Mesothelial cell of epicardium (in vitro differentiated cells): ENCODE measurements around the gene MTHFR. TPM values are rescaled to one million over a fixed set of nuclear protein-coding genes. Genes with fewer than 3 reads are reported as not detected.

Experiments used
- DNase-seq, 2 experiments: peaks; one replicate each; pipeline ENCODE4 v3.0.0; 2021; ENCODE audit warnings: low spot score in 2 of 2; ENCODE audit not compliant: unreplicated experiment in 2 of 2
- H3K27ac Mint-ChIP-seq: 2 replicates; pipeline ENCODE4 v1.8.0; 2021; ENCODE audit warnings: mixed read lengths
- H3K27me3 Mint-ChIP-seq: 2 replicates; pipeline ENCODE4 v1.8.0; 2021; ENCODE audit warnings: low read depth, mixed read lengths
- H3K36me3 Mint-ChIP-seq: 2 replicates; pipeline ENCODE4 v1.8.0; 2021; ENCODE audit warnings: mixed read lengths
- H3K4me1 Mint-ChIP-seq: 2 replicates; pipeline ENCODE4 v1.8.0; 2021; ENCODE audit warnings: mixed read lengths
- H3K4me3 Mint-ChIP-seq: 2 replicates; pipeline ENCODE4 v1.8.0; 2021; ENCODE audit warnings: mild to moderate bottlenecking, moderate library complexity, mixed read lengths
- H3K9me3 Mint-ChIP-seq: 2 replicates; pipeline ENCODE4 v1.8.0; 2021; ENCODE audit warnings: mixed read lengths
- total RNA-seq: library from RNA; stranded (reverse); gene quantifications from 3 replicates; pipeline ENCODE4 v1.2.1, GENCODE V29; 2021
- TF ChIP-seq, protein P1 (sequence below): fragments of 200-600 bp; sonication (generic); IDR thresholded peaks from one replicate; pipeline ENCODE4 v1.5.0; 2021; ENCODE audit warnings: antibody characterized with exemption; ENCODE audit not compliant: unreplicated experiment

The MTHFR gene
- total RNA-seq, 1 donor from 2014 or later: 39.2 TPM

DNA sequence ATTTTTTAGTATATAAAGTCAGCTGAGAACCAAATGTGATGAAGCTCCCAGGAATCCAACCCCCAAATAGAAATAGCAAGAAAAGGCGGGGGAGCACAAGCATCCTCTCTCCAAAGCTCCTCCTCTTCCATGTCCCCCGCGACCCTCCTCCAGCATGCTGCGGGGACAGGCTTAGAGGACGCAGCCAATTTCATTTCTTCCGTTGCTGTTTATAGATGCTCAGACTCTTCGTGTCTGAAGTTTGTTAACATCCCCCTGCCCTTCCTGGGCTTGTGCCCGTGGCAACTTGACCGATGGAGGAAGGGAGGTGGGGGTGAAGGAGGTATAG lies 42.6 kb upstream of the MTHFR start:
- DNase-seq: no peak
- Mint-ChIP-seq H3K4me1 (no peaks in the 10 kb centered on the region), H3K27ac (no peak overlapping the region), H3K27me3 (peaks cover 7% of the 10 kb centered on the region), H3K36me3 (peaks cover 20% of the 10 kb centered on the region), H3K9me3 (no peaks in the 10 kb centered on the region), H3K4me3 (no peak overlapping the region)
- TF ChIP-seq, protein P1, sequence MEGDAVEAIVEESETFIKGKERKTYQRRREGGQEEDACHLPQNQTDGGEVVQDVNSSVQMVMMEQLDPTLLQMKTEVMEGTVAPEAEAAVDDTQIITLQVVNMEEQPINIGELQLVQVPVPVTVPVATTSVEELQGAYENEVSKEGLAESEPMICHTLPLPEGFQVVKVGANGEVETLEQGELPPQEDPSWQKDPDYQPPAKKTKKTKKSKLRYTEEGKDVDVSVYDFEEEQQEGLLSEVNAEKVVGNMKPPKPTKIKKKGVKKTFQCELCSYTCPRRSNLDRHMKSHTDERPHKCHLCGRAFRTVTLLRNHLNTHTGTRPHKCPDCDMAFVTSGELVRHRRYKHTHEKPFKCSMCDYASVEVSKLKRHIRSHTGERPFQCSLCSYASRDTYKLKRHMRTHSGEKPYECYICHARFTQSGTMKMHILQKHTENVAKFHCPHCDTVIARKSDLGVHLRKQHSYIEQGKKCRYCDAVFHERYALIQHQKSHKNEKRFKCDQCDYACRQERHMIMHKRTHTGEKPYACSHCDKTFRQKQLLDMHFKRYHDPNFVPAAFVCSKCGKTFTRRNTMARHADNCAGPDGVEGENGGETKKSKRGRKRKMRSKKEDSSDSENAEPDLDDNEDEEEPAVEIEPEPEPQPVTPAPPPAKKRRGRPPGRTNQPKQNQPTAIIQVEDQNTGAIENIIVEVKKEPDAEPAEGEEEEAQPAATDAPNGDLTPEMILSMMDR: no peak

DNA sequence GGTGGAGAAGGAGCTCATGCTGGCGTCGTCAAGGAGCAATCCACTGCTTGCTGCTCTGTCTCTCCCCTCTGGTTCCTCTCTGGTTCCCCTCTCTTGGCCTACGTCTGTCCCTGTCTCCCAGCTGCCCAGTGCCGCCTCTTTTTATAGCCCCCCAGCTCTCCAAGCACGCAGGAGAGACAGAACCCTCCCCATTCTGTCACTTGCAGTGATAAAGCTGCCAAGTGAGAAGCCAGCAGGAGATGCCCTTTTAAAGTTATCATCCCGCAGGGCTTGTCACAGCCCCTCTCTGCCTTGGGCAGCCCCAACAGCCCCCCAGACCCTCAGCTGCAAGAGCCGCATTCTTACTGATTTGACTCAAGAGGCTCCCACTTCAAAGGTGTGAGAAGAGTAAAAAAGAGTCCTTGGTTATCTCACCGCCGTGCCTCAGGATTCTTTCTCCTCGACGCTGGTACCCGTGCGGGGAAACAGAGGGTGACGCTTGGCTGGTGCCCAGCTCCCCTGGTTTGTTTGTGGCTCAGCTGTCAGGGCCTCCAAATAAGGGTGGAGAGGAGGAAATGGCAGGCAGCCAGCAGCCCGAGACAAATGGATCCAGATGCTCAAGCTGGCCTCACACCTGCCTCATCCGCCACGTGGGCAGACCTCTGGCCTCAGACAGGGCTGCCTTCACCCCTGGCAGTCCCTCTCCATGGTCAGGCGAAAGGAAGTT lies 42.1 kb upstream of the MTHFR start, which contains the start of gene NPPA:
TSS of gene NPPA (minus strand) at position 117 of the 706 bp plus-strand sequence. CDS start at position 18, 99 bp downstream.
- Mint-ChIP-seq H3K4me1 (no peaks in the 10 kb centered on the region), H3K27ac (no peak within 1 kb of the TSS), H3K9me3 (no peaks in the 10 kb centered on the region), H3K4me3 (no peak within 1 kb of the TSS), H3K36me3 (peaks cover 20% of the 10 kb centered on the region), H3K27me3 (peaks cover 3% of the 10 kb centered on the region)
- TF ChIP-seq, protein P1: no peak
- no peak for DNase-seq

DNA sequence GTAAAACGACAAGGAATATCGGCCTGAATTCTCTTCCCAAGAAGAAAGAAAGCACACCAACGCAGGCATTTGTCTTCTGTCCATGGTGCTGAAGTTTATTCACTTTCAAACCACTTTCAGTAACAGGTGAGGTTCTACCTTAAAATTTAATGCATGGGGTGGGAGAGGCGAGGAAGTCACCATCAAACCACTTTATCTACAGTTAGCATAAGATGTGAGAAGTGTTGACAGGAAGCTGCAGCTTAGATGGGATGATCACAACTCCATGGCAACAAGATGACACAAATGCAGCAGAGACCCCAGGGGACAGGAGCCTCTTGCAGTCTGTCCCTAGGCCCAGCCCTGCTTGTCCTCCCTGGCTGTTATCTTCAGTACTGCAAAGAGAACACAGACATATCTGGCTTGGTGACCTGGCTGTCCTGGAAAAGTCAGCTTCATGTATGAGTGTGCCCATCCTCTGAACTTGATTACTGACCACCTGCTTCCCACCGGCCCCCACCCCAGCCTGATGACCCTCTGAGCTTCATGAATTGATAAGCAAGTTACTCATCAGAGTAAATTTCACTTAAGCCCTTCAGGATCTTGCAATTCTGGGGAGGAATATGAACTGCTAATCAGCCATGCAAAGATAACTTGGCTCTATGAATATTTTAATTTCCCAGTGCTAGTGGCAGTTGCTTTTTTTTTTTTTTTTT lies 40.0 kb upstream of the MTHFR start:
- Mint-ChIP-seq H3K27me3 (no peaks in the 10 kb centered on the region), H3K4me1 (peaks cover 15% of the 10 kb centered on the region), H3K36me3 (peaks cover 29% of the 10 kb centered on the region), H3K4me3 (no peak overlapping the region), H3K27ac (no peak overlapping the region), H3K9me3 (no peaks in the 10 kb centered on the region)
- TF ChIP-seq, protein P1: no peak
- DNase-seq: no peak

DNA sequence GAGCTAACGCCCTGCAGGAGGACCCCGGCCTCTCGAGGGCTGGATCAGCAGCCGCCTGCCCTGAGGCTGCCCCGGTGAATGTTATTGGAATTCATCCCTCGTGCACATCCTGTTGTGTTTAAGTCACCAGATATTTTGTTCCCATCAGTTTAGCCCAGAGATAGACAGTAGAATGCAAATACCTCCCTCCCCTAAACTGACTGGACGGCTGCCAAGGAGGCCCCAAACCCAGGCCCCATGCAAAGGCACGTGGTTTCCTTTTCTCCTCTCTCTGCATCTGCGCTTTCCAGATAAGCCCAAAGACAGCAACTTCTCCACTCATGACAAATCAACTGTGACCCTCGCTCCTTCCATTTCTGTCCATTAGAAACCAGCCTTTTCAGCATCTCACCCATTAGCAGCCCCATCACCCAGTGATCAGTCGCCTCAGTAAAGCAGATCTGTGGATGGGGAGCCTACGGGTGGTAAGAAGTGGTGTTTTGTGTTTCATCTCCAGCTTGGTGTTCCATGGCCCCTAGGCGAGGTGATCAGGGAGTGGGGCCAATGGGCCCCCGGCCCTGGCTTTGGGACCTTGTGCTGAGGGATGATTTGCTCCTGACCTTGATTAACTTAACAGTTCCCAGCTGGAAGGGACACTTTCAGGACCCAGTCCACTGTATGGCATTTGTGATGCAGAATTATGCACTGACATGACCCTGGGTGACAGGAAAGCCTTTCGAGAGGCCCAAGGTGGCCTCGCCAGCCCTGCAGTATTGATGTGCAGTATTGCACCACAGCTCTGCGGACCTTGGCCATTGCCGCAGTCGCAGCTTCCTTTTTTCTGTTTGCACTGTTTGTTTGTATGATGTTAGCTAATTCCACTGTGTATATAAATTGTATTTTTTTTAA lies 36.6 kb upstream of the MTHFR start:
- H3K36me3 Mint-ChIP-seq: peaks cover 31% of the 10 kb centered on the region
- TF ChIP-seq, protein P1: no peak
- peak overlapping the region; percentile 2 for H3K27ac Mint-ChIP-seq
- peaks cover 17% of the 10 kb centered on the region for H3K4me1 Mint-ChIP-seq
- peak in 1 of 2 experiments; percentile 63 for DNase-seq
- H3K4me3 Mint-ChIP-seq: no peak overlapping the region
- H3K27me3 Mint-ChIP-seq: no peaks in the 10 kb centered on the region
- H3K9me3 Mint-ChIP-seq: no peaks in the 10 kb centered on the region

DNA sequence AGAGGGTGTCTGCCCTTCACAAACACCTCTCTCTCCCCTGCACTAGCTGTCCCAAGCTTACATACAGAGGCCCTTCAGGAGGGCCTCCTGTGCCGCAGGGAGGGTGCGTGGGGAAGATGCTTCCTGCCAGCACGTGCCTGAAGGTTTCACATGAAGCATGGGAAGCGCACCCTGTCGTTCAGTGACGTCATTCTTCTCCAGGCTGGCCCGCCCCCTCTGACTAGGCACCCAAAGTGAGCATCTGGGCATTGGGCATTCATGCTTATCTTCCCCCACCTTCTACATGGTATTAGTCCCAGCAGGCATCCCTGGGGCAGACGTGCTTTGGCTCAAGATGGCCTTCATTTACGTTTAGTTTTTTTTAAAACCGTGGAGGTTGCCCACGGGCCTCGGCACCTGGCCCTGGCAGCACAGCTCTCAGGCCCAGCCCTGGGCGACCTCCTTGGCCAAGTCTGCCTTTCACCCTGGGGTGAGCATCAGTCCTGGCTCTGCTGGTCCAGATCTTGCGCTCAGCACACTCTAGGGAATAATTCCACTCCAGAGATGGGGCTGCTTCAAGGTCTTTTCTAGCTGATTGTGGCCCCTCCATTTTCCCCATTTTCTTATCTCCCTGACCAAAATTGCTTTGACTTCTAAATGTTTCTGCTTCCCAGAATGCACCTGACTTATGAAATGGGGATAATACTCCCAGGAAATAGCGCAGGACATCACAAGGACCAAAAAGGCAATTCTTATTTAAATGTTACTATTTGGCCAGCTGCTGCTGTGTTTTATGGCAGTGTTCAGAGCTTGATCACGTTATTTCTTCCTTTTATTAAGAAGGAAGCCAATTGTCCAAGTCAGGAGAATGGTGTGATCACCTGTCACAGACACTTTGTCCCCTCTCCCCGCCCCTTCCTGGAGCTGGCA lies 35.7 kb upstream of the MTHFR start:
- H3K36me3 Mint-ChIP-seq: peaks cover 28% of the 10 kb centered on the region

More for the DNA sequence above, 35.7 kb upstream of the MTHFR start:
- Mint-ChIP-seq H3K27me3 (no peaks in the 10 kb centered on the region), H3K27ac (peak overlapping the region; percentile 64), H3K4me3 (no peak overlapping the region), H3K4me1 (peaks cover 17% of the 10 kb centered on the region), H3K9me3 (no peaks in the 10 kb centered on the region)
- DNase-seq: no peak
- TF ChIP-seq, protein P1: no peak
